Activated CD8-positive, alpha-beta memory T cell treated with anti-CD3 and anti-CD28 coated beads for 24 hours (primary cell): ENCODE results near the gene CACYBP.

ENCODE experiments used
- DNase-seq: peaks from one replicate; pipeline ENCODE4 v3.0.0-alpha.2; 2020

The CACYBP gene

GRCh38 chr1:174999936-175000696 is at the start of gene CACYBP:
CACYBP (plus strand) TSS chr1:174999947; CDS start chr1:175000181, 234 bp downstream.
- DNase-seq = peak; percentile 81

- DNase-seq = no peak
These were observed 46.3 kb upstream of the CACYBP start for GRCh38 chr1:174953285-174954072.

GRCh38 chr1:174954073-174954460 is 45.7 kb upstream of the CACYBP start:
- no peak for DNase-seq

GRCh38 chr1:174954671-174955669 is 44.8 kb upstream of the CACYBP start:
- no peak for DNase-seq

GRCh38 chr1:174956086-174956485 is 43.7 kb upstream of the CACYBP start:
- DNase-seq = no peak

GRCh38 chr1:174956976-174957375 is 42.8 kb upstream of the CACYBP start:
- DNase-seq = no peak

- DNase-seq = no peak
These were observed 41.9 kb upstream of the CACYBP start for GRCh38 chr1:174957829-174958228.

GRCh38 chr1:174958396-174958795 is 41.4 kb upstream of the CACYBP start:
- DNase-seq = no peak

- no peak for DNase-seq
These were observed 39.4 kb upstream of the CACYBP start for GRCh38 chr1:174960362-174960761.

- no peak for DNase-seq
These were observed 36.1 kb upstream of the CACYBP start for GRCh38 chr1:174963529-174964125.

GRCh38 chr1:174964261-174964971 is 35.3 kb upstream of the CACYBP start:
- no peak for DNase-seq

GRCh38 chr1:174964972-174965361 is 34.8 kb upstream of the CACYBP start:
- DNase-seq = no peak

GRCh38 chr1:174965362-174966007 is 34.3 kb upstream of the CACYBP start:
- DNase-seq = no peak

GRCh38 chr1:174966008-174966572 is 33.7 kb upstream of the CACYBP start:
- DNase-seq = no peak

GRCh38 chr1:174967845-174968705 is 31.7 kb upstream of the CACYBP start:
- DNase-seq = no peak

GRCh38 chr1:174968750-174969244 is 30.9 kb upstream of the CACYBP start:
- peak; percentile 68 for DNase-seq

GRCh38 chr1:174969977-174970376 is 29.8 kb upstream of the CACYBP start:
- no peak for DNase-seq

GRCh38 chr1:174971466-174971865 is 28.3 kb upstream of the CACYBP start:
- DNase-seq = no peak

GRCh38 chr1:174971902-174972301 is 27.8 kb upstream of the CACYBP start:
- no peak for DNase-seq

GRCh38 chr1:174974711-174975119 is 25.0 kb upstream of the CACYBP start:
- DNase-seq = no peak
